Ovary (tissue), 9 donors: ENCODE results near the gene COPS9. TPM values are rescaled to one million over a fixed set of nuclear protein-coding genes. Genes with fewer than 3 reads are reported as not detected.

ENCODE experiments used
- DNase-seq, 5 donors: peaks; one replicate each; pipeline ENCODE4 v3.0.0-alpha.2; 2019 to 2020
- H3K27ac ChIP-seq, 2 donors: fragments of 200-600 bp; one replicate each; pipeline versions ENCODE4 v1.5.1 to v1.8.0; 2019 to 2022
- H3K27me3 ChIP-seq: fragments of 200-600 bp; one replicate; pipeline ENCODE4 v1.8.0; 2022
- H3K36me3 ChIP-seq: fragments of 200-600 bp; sonication (generic); one replicate; pipeline ENCODE4 v1.5.1; 2019
- H3K4me1 ChIP-seq: one replicate; pipeline ENCODE4 v1.8.1; 2013; ENCODE audit warnings: mild to moderate bottlenecking, moderate library complexity; ENCODE audit not compliant: insufficient read depth
- H3K4me3 ChIP-seq: fragments of 200-600 bp; sonication (generic); one replicate; pipeline ENCODE4 v1.5.1; 2017
- H3K9me3 ChIP-seq, 2 donors: fragments of 200-600 bp in 1 of 2; sonication (generic) in 1 of 2; one replicate each; pipeline versions ENCODE4 v1.5.1 to v1.8.1; 2013 to 2019; ENCODE audit warnings: mild to moderate bottlenecking in 1 of 2, moderate library complexity in 1 of 2
- EP300 ChIP-seq: sonication (generic); formaldehyde crosslinking; IDR thresholded peaks from one replicate; pipeline ENCODE4 v1.6.1; 2017; ENCODE audit warnings: antibody characterized with exemption
- POLR2A ChIP-seq: fragments of 450-650 bp; IDR thresholded peaks from one replicate; pipeline ENCODE4 v1.6.1; 2017; ENCODE audit warnings: antibody characterized with exemption, mild to moderate bottlenecking, moderate library complexity
- WGBS, 3 donors: extraction: QIAGEN DNeasy Blood & Tissue Kit in 1 of 3; methylation state at CpG; one replicate each; pipeline versions ENCODE4 v1.1.5 to v1.1.7; 2013 to 2017; 5-methylcytosine and 5-hydroxymethylcytosine counted together
- intact Hi-C, 4 donors: fragments of 100-400 bp; cut with DNase I; formaldehyde crosslinking; loops; one replicate each; pipeline versions ENCODE4 v1.11.0 to v1.15.1; 2022 to 2023
- polyA plus RNA-seq, 2 donors: library from polyadenylated mRNA; stranded (reverse); fragments of 200-250 nt in 1 of 2; fragments of 350-450 nt in 1 of 2; fragmentation: Illumina TruSeq in 1 of 2; extraction: RNeasy Lipid Tissue Mini Kit (QIAGEN cat#74804) in 1 of 2; gene quantifications; one replicate each; pipeline ENCODE4 v1.2.3, GENCODE V29; 2013 to 2014
- total RNA-seq, 7 donors: library from RNA; depleted of rRNA in 2 of 7; stranded (reverse); fragments of >200 nt in 2 of 7; fragmentation: NEBNext Ultra II Directional in 3 of 7; extraction: Animal tissue kit (Norgen Biotek cat#: 25700) in 3 of 7; gene quantifications; one replicate each; pipeline versions ENCODE4 v1.1.0 to v1.2.4, GENCODE V29; 2016 to 2023
- TF ChIP-seq, protein P1 (sequence below), 3 donors: fragments of 450-650 bp in 2 of 3; fragments of 200-600 bp in 1 of 3; IDR thresholded peaks; one replicate each; pipeline versions ENCODE4 v1.5.1 to v1.8.0; 2016 to 2022; ENCODE audit warnings: antibody characterized with exemption in 3 of 3, mild to moderate bottlenecking in 1 of 3
- donor health status: DM: no; HTN: no; CAD: no; lungs with moderate emphysema.
- donor health status: DM: no; HTN: no; CAD: no.
- donor health status: Bipolar disorder and iron deficiency.
- donor health status: DM: yes; HTN: yes; CAD: no.
- donor health status: DM: no; HTN: no; CAD: no.
- donor health status: DM: yes; HTN: yes; CAD: no.

COPS9 gene
- total and polyA plus RNA-seq, 9 donors: 42.1 to 286 (median 101) TPM

DNA sequence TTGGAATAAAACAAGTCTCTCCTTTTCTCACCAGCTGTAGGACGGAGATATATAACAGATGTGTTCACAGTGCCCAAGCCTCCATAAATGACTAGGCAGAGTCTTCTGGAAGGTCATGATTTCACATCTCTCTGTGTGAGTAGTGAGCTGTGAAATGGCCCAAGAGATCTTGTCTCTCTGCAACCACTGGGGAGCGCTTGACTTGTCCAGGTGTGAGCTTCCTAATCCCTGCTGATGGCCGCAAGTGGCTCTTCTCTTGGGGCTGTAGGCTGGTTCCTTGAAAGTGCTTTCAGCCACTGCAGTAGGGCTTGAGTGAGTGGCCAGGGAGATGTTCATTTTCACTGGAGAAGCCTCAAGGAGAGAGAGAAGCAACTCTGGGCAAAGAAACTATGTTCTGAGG lies 42.5 kb upstream of the COPS9 start:
- Histone ChIP-seq H3K9me3 (no peaks in the 10 kb centered on the region), H3K36me3 (no peaks in the 10 kb centered on the region), H3K4me3 (no peak overlapping the region), H3K4me1 (no peaks in the 10 kb centered on the region), H3K27me3 (no peaks in the 10 kb centered on the region), H3K27ac (no peak overlapping the region)
- no peak for DNase-seq
- WGBS, 3 donors: 77 to 90% (median 84%) methylated on average over 3 of the region's 3 CpGs
- intact Hi-C loops: loop anchor here in 1 of 4 donors (5.0 kb wide), 1 partner anchor 546 kb away; no protein-coding TSS in a partner anchor
- TF ChIP-seq, protein P1, sequence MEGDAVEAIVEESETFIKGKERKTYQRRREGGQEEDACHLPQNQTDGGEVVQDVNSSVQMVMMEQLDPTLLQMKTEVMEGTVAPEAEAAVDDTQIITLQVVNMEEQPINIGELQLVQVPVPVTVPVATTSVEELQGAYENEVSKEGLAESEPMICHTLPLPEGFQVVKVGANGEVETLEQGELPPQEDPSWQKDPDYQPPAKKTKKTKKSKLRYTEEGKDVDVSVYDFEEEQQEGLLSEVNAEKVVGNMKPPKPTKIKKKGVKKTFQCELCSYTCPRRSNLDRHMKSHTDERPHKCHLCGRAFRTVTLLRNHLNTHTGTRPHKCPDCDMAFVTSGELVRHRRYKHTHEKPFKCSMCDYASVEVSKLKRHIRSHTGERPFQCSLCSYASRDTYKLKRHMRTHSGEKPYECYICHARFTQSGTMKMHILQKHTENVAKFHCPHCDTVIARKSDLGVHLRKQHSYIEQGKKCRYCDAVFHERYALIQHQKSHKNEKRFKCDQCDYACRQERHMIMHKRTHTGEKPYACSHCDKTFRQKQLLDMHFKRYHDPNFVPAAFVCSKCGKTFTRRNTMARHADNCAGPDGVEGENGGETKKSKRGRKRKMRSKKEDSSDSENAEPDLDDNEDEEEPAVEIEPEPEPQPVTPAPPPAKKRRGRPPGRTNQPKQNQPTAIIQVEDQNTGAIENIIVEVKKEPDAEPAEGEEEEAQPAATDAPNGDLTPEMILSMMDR (IDR thresholded peaks at IDR 0.05): no peak
- TF ChIP-seq EP300: no peak
- TF ChIP-seq POLR2A: no peak

DNA sequence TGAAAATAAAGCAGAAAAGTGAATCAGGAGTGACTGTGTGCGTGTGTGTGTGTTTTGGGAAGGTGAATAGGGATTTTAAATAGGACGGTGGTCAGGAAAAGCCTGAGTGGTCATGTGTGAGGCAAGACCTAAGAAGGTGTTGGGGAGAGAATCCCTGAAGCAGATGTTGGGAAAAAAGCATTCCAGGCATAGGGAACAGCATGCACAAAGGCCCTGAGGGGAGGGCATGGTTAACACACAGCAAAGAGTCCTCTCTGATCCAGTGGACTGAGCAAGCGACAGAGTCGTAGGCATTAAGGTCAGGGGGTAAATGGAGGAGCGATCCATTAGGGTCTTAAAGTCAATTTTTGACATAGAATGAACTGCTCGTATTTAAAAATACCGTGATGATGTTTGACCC lies 38.4 kb upstream of the COPS9 start:
- intact Hi-C loops: no loop called here
- H3K27ac ChIP-seq: no peak overlapping the region
- H3K27me3 ChIP-seq: no peaks in the 10 kb centered on the region
- no peaks in the 10 kb centered on the region for H3K36me3 ChIP-seq
- peaks cover 2% of the 10 kb centered on the region for H3K4me1 ChIP-seq
- H3K9me3 ChIP-seq: no peaks in the 10 kb centered on the region
- no peak overlapping the region for H3K4me3 ChIP-seq
- 66 to 74% (median 71%) methylated on average over 7 of the region's 7 CpGs for WGBS, 3 donors
- DNase-seq: no peak
- TF ChIP-seq, protein P1 (IDR thresholded peaks at IDR 0.05): no peak

DNA sequence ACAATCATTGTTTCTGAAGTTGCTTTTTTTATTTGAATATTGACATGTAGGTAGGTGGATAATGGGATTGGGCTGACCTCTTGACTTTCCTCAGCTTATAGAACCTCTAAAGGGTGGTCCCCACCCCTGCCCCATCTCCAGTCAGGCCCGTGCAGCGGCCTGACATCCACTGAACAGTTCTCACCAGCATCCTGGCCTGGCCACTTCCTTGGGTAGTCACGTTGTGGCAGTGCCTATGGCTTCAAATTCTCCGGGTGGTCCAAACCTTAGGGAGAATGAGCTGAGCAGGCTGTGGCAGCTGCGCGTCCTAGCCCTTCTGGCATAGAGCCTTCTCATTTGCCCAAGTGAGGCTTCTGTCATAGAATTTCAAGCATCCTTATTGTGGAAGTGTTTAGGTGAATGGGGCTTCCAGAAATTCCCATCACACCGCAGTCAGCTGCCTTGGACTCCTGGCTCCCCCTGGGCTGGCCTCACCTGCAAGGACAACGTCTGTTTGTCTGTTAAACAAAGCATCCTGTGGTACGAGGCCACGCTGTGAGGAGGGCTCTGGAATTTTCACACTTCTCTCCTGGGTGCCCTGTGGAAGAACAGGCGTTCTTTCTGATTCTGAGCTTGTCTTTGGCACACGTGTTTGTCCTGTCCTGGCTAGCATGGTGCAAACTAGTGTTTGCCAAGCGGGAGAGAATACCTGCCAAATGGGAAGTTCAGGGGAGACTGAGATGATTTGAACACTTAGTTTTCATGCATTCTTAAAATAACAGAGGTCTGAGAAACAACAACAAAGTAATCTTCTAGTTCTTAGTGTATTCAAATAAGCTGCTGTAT lies 36.2 kb upstream of the COPS9 start:
- Histone ChIP-seq H3K9me3 (no peaks in the 10 kb centered on the region), H3K27ac (no peak overlapping the region), H3K36me3 (no peaks in the 10 kb centered on the region), H3K4me3 (no peak overlapping the region), H3K4me1 (peaks cover 2% of the 10 kb centered on the region), H3K27me3 (no peaks in the 10 kb centered on the region)
- no peak for DNase-seq
- TF ChIP-seq, protein P1 (IDR thresholded peaks at IDR 0.05): no peak
- TF ChIP-seq EP300 (no peak), POLR2A (no peak)
- WGBS, 3 donors: 70 to 88% (median 85%) methylated on average over 13 of the region's 13 CpGs
- intact Hi-C loops: no loop called here

DNA sequence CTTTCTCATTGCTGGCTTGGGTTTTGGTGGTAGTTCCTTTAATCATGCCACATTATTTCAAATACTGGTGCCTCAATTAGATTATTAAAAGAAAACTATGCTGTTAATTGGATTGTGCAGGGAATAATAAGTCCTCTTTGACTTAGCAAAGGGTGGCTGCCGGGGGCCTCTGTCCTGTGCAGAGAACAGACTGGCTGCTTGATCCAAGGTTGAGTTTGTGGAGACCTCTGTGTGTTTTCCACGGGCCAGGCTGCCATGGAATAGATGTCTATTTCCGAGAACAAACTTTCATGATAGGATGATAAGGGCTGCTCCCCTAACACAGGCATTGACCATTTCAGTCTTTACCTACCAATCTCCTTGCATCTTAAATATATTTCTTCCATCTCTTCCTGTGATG lies 34.8 kb upstream of the COPS9 start:
- Histone ChIP-seq H3K27me3 (no peaks in the 10 kb centered on the region), H3K27ac (no peak overlapping the region), H3K4me1 (peaks cover 2% of the 10 kb centered on the region), H3K4me3 (no peak overlapping the region), H3K36me3 (no peaks in the 10 kb centered on the region), H3K9me3 (no peaks in the 10 kb centered on the region)
- no peak for TF ChIP-seq EP300
- TF ChIP-seq, protein P1 (IDR thresholded peaks at IDR 0.05): no peak
- TF ChIP-seq POLR2A: no peak
- no peak for DNase-seq
- intact Hi-C loops: no loop called here
- WGBS, 3 donors: 17 to 47% (median 22%) methylated on average over 3 of the region's 3 CpGs
